Peyer's patch (tissue), 4 donors: ENCODE measurements around the gene FAT2. TPM values are rescaled to one million over a fixed set of nuclear protein-coding genes. Genes with fewer than 3 reads are reported as not detected.

Experiments used
- DNase-seq, 3 donors: peaks; one replicate each; pipeline ENCODE4 v3.0.0-alpha.2; 2017 to 2019
- H3K27ac ChIP-seq, 4 donors: fragments of 200-600 bp; sonication (generic); one replicate each; pipeline ENCODE4 v1.5.1; 2016 to 2019
- H3K27me3 ChIP-seq, 2 donors: fragments of 200-600 bp; sonication (generic); one replicate each; pipeline ENCODE4 v1.5.1; 2019
- H3K36me3 ChIP-seq, 3 donors: fragments of 200-600 bp; sonication (generic); one replicate each; pipeline ENCODE4 v1.5.1; 2016 to 2019
- H3K4me1 ChIP-seq, 4 donors: fragments of 200-600 bp; sonication (generic); one replicate each; pipeline ENCODE4 v1.5.1; 2016 to 2019
- H3K4me3 ChIP-seq, 4 donors: fragments of 200-600 bp; sonication (generic); 1 replicate in 3 of 4; 2 replicates in 1 of 4; pipeline ENCODE4 v1.5.1; 2016 to 2019; ENCODE audit warnings: mild to moderate bottlenecking in 1 of 4
- H3K9me3 ChIP-seq, 4 donors: fragments of 200-600 bp; sonication (generic); one replicate each; pipeline ENCODE4 v1.5.1; 2016 to 2019; ENCODE audit warnings: mild to moderate bottlenecking in 1 of 4
- CTCF ChIP-seq, 6 experiments: fragments of 450-650 bp in 4 of 6; fragments of 200-600 bp in 2 of 6; sonication (generic) in 1 of 6; IDR thresholded peaks; one replicate each; pipeline ENCODE4 v1.5.1; 2017 to 2019; ENCODE audit warnings: antibody characterized with exemption in 6 of 6, mild to moderate bottlenecking in 3 of 6, moderate library complexity in 1 of 6
- POLR2A ChIP-seq, 2 donors: fragments of 450-650 bp; IDR thresholded peaks; one replicate each; pipeline ENCODE4 v1.5.1; 2017; ENCODE audit warnings: antibody characterized with exemption in 2 of 2, mild to moderate bottlenecking in 2 of 2, moderate library complexity in 2 of 2
- total RNA-seq, 4 donors: library from RNA; depleted of rRNA; stranded (reverse); fragments of >200 nt; gene quantifications; one replicate each; pipeline ENCODE4 v1.1.0, GENCODE V29; 2016

The FAT2 gene
- total RNA-seq, 4 donors from 2014 or later: under 0.01 TPM; not detected in 3

DNA sequence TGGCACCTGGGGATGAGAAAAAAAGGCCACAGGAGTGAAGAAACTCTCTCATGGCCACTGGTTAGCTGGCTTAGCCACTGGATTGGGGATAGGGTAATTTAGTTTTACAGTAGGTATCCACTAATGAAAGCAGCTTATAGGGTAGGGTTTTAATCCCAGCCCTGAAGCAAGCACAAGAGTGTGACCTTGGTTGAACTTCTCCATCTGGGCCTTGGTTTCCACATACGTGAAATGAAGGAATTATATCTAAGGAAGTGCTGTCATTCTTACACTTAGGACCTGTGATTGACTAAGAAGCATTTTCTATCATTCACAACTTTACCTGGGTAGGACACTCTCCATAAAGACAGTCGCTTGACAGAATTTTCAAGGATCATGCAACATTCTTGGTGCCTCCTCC, 49.6 kb downstream of the FAT2 start:
- Histone ChIP-seq H3K27me3 (no peaks in the 10 kb centered on the region), H3K9me3 (no peaks in the 10 kb centered on the region), H3K27ac (no peak overlapping the region), H3K36me3 (no peaks in the 10 kb centered on the region), H3K4me3 (no peak overlapping the region), H3K4me1 (no peaks in the 10 kb centered on the region)
- TF ChIP-seq CTCF (IDR thresholded peaks at IDR 0.05): no peak
- no peak for TF ChIP-seq POLR2A (IDR thresholded peaks at IDR 0.05)
- DNase-seq: no peak

Other genes with a start within 250 kb of the FAT2 start
- not detected for gene SLC36A2, start 243.8 kb downstream of the FAT2 start, total RNA-seq
- gene SLC36A1, start 143.7 kb downstream of the FAT2 start, total RNA-seq: 100 to 1,000 TPM in 2 of 4 donors, 10 to 100 TPM in 2; 23.9 to 171 (median 107) TPM
- gene SPARC, start 95.6 kb upstream of the FAT2 start, total RNA-seq: 100 to 1,000 TPM in 1 of 4 donors, 10 to 100 TPM in 3; 47.6 to 177 (median 68.6) TPM
- 100 to 1,000 TPM in 3 of 4 donors, 10 to 100 TPM in 1; 99.9 to 161 (median 126) TPM for gene ATOX1, start 167.3 kb upstream of the FAT2 start, total RNA-seq
- gene G3BP1, start 180.6 kb upstream of the FAT2 start, total RNA-seq: 10 to 100 TPM; 63.7 to 67.7 (median 65.8) TPM